ENCODE results near the gene ZNF385A. TPM values are rescaled to one million over a fixed set of nuclear protein-coding genes. Genes with fewer than 3 reads are reported as not detected.

Gene ZNF385A
- total and polyA plus RNA-seq, 2 of the 13 experiments (the other 11 are each of a cell fraction or from before 2014, with no cell fraction given): 0.44 to 0.67 TPM

- TF ChIP-seq ZNF557 (CRISPR knock-in tag; IDR thresholded peaks at IDR 0.05): no peak
- no peak for TF ChIP-seq AHDC1 (CRISPR knock-in tag; IDR thresholded peaks at IDR 0.05; ENCODE audit: borderline replicate concordance)
- TF ChIP-seq CBFB (CRISPR knock-in tag; IDR thresholded peaks at IDR 0.05): 0 out of 2 replicates have a peak, but pooled peaks have one; percentile 33
- TF ChIP-seq MAFF (IDR thresholded peaks at IDR 0.05; ENCODE audit: low read depth, low read length): no peak
- TF ChIP-seq KLF16 (CRISPR knock-in tag; IDR thresholded peaks at IDR 0.05): no peak; a peak in 1 of 4 replicates
- TF ChIP-seq REST (IDR thresholded peaks at IDR 0.05; ENCODE audit: borderline replicate concordance in 1 of 2, low read depth in 1 of 2, low read length in 2 of 2): peak in 1 of 2 experiments; percentile 64; a peak in 1 of 4 replicates
- TF ChIP-seq NR1H2 (CRISPR knock-in tag; IDR thresholded peaks at IDR 0.05; ENCODE audit: borderline replicate concordance, low read depth): no peak
- peak; percentile 70; the same call in 1 of the 2 replicates for TF ChIP-seq SIN3B (IDR thresholded peaks at IDR 0.05; ENCODE audit: low read length)
- TF ChIP-seq FUBP1 (CRISPR knock-in tag; IDR thresholded peaks at IDR 0.05; ENCODE audit: borderline replicate concordance): no peak
- TF ChIP-seq MTERF4 (CRISPR knock-in tag; IDR thresholded peaks at IDR 0.05): no peak
- no peak for TF ChIP-seq ZBTB39 (CRISPR knock-in tag; IDR thresholded peaks at IDR 0.05)
Measured at GRCh38 chr12:54324617-54325441, 59.7 kb downstream of the ZNF385A start, which contains the start of gene COPZ1 (continued).

Data from HepG2 (cell line).